ENCODE data around the gene TET3.

- no peak for TF ChIP-seq CTCF (IDR thresholded peaks at IDR 0.05)
- no peak for TF ChIP-seq POLR2A (IDR thresholded peaks at IDR 0.05)
Measured at GRCh38 chr2:73968357-73968937, 16.3 kb upstream of the TET3 start.
